Measurements from ENCODE around the gene CARD9. TPM values are rescaled to one million over a fixed set of nuclear protein-coding genes. Genes with fewer than 3 reads are reported as not detected.

Gene CARD9
- total RNA-seq, 2 experiments from 2014 or later: 0.92 to 1.7 TPM

GRCh38 chr9:136345281-136346156, 27.9 kb downstream of the CARD9 start:
- H4K20me1 ChIP-seq (ENCODE audit: insufficient read depth, low read length): no peaks in the 10 kb centered on the region
- no TSS peak for BruUV-seq (replicated peaks)
- H3K4me2 ChIP-seq (ENCODE audit: low read length): no peak overlapping the region
- TF ChIP-seq CTCF (conservative IDR thresholded peaks at IDR 0.05; ENCODE audit: low read length): no peak
- TF ChIP-seq EZH2phosphoT487 (IDR thresholded peaks at IDR 0.05; ENCODE audit: borderline replicate concordance, low read depth, low read length): no peak
- H3K4me1 ChIP-seq (ENCODE audit: insufficient read depth, low read length, poor library complexity, severe bottlenecking): no peaks in the 10 kb centered on the region
- no peak overlapping the region for H3K4me3 ChIP-seq (ENCODE audit: low read depth, low read length, poor library complexity, severe bottlenecking)
- intact Hi-C loops (cut with micrococcal nuclease; ENCODE audit: unreplicated experiment): no loop called here
- H3K36me3 ChIP-seq (ENCODE audit: insufficient read depth, low read length): no peaks in the 10 kb centered on the region
- H3K27ac ChIP-seq (ENCODE audit: low read depth, low read length, poor library complexity, severe bottlenecking): no peak overlapping the region
- ChIA-PET POLR2A (no interaction called here), CTCF (ENCODE audit: unreplicated experiment) (no interaction called here)
- H3K9me3 ChIP-seq (ENCODE audit: low read length): no peaks in the 10 kb centered on the region
- no peaks in the 10 kb centered on the region for H3K9me2 ChIP-seq (ENCODE audit: insufficient read depth, low read length)
- no peak overlapping the region for H2AFZ ChIP-seq (ENCODE audit: low read length)
- no peaks in the 10 kb centered on the region for H3K79me2 ChIP-seq (ENCODE audit: insufficient read depth, low read depth, low read length)
- no peak for DNase-seq (ENCODE audit: low spot score)

GRCh38 chr9:136344544-136345280, 28.8 kb downstream of the CARD9 start:
- H4K20me1 ChIP-seq (ENCODE audit: insufficient read depth, low read length): no peaks in the 10 kb centered on the region
- no peak overlapping the region for H3K4me3 ChIP-seq (ENCODE audit: low read depth, low read length, poor library complexity, severe bottlenecking)
- H2AFZ ChIP-seq (ENCODE audit: low read length): no peak overlapping the region
- no peaks in the 10 kb centered on the region for H3K79me2 ChIP-seq (ENCODE audit: insufficient read depth, low read depth, low read length)
- no peaks in the 10 kb centered on the region for H3K36me3 ChIP-seq (ENCODE audit: insufficient read depth, low read length)
- ChIA-PET POLR2A (interaction anchor here (0.6 kb wide), 1 partner anchor 108 kb away, joined by 4 read pairs; no protein-coding TSS in a partner anchor), CTCF (ENCODE audit: unreplicated experiment) (no interaction called here)
- intact Hi-C loops (cut with micrococcal nuclease; ENCODE audit: unreplicated experiment): no loop called here
- TF ChIP-seq CTCF (conservative IDR thresholded peaks at IDR 0.05; ENCODE audit: low read length) (no peak), EZH2phosphoT487 (IDR thresholded peaks at IDR 0.05; ENCODE audit: borderline replicate concordance, low read depth, low read length) (no peak)
- no peak overlapping the region for H3K27ac ChIP-seq (ENCODE audit: low read depth, low read length, poor library complexity, severe bottlenecking)
- no peaks in the 10 kb centered on the region for H3K4me1 ChIP-seq (ENCODE audit: insufficient read depth, low read length, poor library complexity, severe bottlenecking)
- H3K4me2 ChIP-seq (ENCODE audit: low read length): no peak overlapping the region
- H3K9me3 ChIP-seq (ENCODE audit: low read length): no peaks in the 10 kb centered on the region
- H3K9me2 ChIP-seq (ENCODE audit: insufficient read depth, low read length): no peaks in the 10 kb centered on the region
- no peak for DNase-seq (ENCODE audit: low spot score)
- no TSS peak for BruUV-seq (replicated peaks)

GRCh38 chr9:136343884-136344269, 29.6 kb downstream of the CARD9 start:
- no peak overlapping the region for H3K27ac ChIP-seq (ENCODE audit: low read depth, low read length, poor library complexity, severe bottlenecking)
- H4K20me1 ChIP-seq (ENCODE audit: insufficient read depth, low read length): no peaks in the 10 kb centered on the region
- TF ChIP-seq CTCF (conservative IDR thresholded peaks at IDR 0.05; ENCODE audit: low read length) (no peak), EZH2phosphoT487 (IDR thresholded peaks at IDR 0.05; ENCODE audit: borderline replicate concordance, low read depth, low read length) (no peak)
- H3K4me2 ChIP-seq (ENCODE audit: low read length): no peak overlapping the region
- no peak overlapping the region for H3K4me3 ChIP-seq (ENCODE audit: low read depth, low read length, poor library complexity, severe bottlenecking)
- no peaks in the 10 kb centered on the region for H3K9me2 ChIP-seq (ENCODE audit: insufficient read depth, low read length)
- ChIA-PET CTCF (ENCODE audit: unreplicated experiment) (no interaction called here), POLR2A (no interaction called here)
- H3K9me3 ChIP-seq (ENCODE audit: low read length): no peaks in the 10 kb centered on the region
- no peaks in the 10 kb centered on the region for H3K79me2 ChIP-seq (ENCODE audit: insufficient read depth, low read depth, low read length)
- no peaks in the 10 kb centered on the region for H3K36me3 ChIP-seq (ENCODE audit: insufficient read depth, low read length)
- H2AFZ ChIP-seq (ENCODE audit: low read length): no peak overlapping the region
- DNase-seq (ENCODE audit: low spot score): no peak
- no TSS peak for BruUV-seq (replicated peaks)
- intact Hi-C loops (cut with micrococcal nuclease; ENCODE audit: unreplicated experiment): no loop called here
- H3K4me1 ChIP-seq (ENCODE audit: insufficient read depth, low read length, poor library complexity, severe bottlenecking): no peaks in the 10 kb centered on the region

All from OCI-LY7 (cell line).